ENCODE data around the gene C1QTNF2.
A peak's percentile ranks its signal among the peaks of the same experiment; 100 is the strongest.
"Not testable (repeated sequence)": the region's sequence is repeated elsewhere in the genome, so short reads cannot be mapped to it uniquely, and the experiment has no call there.

C1QTNF2 gene

DNA sequence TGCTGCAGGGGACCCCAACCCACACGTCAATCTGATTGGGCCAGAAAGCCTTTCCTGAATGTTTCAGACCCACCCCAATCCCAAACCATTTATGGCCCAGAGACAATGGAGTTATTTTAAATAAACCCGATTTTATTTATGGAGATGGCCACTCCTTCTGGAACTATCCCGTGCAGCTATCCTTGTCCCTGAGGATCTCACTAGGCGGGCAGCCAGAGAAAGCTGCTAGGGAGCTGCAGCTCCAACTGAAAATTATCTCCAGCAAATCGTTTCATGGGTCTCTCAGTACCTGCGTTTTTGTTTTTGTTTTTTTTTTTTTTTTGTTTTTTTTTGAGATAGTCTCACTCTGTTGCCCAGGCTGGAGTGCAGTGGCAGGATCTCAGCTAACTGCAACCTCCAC is 23.0 kb downstream of the C1QTNF2 start:
- TF ChIP-seq, protein P1, sequence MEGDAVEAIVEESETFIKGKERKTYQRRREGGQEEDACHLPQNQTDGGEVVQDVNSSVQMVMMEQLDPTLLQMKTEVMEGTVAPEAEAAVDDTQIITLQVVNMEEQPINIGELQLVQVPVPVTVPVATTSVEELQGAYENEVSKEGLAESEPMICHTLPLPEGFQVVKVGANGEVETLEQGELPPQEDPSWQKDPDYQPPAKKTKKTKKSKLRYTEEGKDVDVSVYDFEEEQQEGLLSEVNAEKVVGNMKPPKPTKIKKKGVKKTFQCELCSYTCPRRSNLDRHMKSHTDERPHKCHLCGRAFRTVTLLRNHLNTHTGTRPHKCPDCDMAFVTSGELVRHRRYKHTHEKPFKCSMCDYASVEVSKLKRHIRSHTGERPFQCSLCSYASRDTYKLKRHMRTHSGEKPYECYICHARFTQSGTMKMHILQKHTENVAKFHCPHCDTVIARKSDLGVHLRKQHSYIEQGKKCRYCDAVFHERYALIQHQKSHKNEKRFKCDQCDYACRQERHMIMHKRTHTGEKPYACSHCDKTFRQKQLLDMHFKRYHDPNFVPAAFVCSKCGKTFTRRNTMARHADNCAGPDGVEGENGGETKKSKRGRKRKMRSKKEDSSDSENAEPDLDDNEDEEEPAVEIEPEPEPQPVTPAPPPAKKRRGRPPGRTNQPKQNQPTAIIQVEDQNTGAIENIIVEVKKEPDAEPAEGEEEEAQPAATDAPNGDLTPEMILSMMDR (conservative IDR thresholded peaks at IDR 0.05; ENCODE audit: low read depth, low read length): no peak

DNA sequence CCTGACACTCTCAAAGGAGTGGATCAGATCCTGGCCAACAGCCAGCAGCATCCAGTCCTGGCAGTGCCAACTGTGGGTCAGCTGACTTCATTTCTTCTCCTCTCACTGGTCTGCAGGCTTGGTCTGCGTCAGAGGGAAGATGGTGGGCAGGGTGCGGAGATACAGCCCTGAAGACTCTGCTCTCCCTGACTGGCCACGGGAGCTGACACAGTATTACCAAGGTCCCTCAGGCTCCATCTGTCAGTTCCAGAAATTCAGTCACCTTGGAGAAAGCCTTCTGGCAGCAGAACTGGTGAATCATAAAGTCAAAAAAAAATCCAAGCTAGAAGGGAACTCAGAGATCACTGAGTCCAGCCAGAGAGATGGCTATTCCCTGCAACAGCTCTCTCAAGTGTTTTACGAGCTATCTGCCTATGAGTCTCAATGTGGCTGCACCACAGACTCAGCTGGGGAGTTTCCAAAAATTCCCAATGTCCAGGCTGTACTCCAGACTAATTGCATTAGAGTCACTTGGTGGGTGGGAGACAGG is 27.9 kb downstream of the C1QTNF2 start:
- TF ChIP-seq, protein P1 (conservative IDR thresholded peaks at IDR 0.05; ENCODE audit: low read depth, low read length): no peak
- no peak overlapping the region for H3K4me3 ChIP-seq (ENCODE audit: low read length)
- DNase-seq (ENCODE audit: low read depth): peak; percentile 8

More for the DNA sequence above, 23.0 kb downstream of the C1QTNF2 start:
- DNase-seq (ENCODE audit: low read depth): no peak
- no peak overlapping the region for H3K4me3 ChIP-seq (ENCODE audit: low read length)

DNA sequence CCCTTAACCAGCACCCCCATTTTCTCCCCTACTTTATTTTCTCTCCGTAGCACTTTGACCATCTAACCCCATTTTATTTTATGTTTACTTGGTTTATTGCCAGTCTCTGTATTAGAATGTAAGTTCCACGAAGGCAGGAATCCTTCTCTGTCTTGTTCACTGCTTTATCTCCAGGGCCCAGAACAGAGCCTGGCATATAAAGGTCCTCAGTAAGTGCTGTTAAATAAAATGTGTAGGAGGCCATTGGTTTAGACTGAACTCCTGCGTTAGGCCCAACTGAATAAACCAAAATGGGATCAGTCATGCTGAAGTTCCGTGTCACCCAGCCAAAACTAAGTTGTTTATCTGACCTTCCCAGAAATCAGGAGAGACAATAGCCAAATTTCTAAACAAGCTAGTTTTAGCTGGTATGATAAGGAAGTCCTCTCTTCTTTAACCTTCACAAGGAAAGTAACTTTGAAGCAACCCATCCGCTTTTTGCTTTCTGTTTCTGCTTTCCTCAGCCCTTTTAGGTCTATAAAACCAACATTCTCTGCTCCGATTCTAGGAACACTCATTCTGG is 29.0 kb downstream of the C1QTNF2 start:
- TF ChIP-seq, protein P1 (conservative IDR thresholded peaks at IDR 0.05; ENCODE audit: low read depth, low read length): no peak
- H3K4me3 ChIP-seq (ENCODE audit: low read length): no peak overlapping the region
- DNase-seq (ENCODE audit: low read depth): no peak

DNA sequence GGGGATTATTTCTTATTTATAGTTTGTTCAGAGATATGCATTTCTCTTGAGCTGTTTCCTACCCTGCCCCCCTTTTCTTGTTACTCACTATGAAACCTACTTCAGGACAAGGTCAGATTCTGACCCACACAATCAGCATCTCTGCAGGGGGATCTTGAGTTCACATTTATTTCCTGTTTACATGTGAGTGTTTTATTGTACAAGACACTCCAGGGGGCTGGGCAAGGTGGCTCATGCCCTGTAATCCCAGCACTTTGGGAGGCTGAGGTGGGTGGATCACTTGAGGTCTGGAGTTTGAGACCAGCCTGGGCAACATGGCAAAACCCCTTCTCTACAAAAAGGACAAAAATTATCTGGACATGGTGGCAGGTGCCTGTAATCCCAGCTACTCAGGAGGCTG is 29.9 kb downstream of the C1QTNF2 start:
- DNase-seq (ENCODE audit: low read depth); H3K4me3 ChIP-seq (ENCODE audit: low read length): not testable (repeated sequence)

DNA sequence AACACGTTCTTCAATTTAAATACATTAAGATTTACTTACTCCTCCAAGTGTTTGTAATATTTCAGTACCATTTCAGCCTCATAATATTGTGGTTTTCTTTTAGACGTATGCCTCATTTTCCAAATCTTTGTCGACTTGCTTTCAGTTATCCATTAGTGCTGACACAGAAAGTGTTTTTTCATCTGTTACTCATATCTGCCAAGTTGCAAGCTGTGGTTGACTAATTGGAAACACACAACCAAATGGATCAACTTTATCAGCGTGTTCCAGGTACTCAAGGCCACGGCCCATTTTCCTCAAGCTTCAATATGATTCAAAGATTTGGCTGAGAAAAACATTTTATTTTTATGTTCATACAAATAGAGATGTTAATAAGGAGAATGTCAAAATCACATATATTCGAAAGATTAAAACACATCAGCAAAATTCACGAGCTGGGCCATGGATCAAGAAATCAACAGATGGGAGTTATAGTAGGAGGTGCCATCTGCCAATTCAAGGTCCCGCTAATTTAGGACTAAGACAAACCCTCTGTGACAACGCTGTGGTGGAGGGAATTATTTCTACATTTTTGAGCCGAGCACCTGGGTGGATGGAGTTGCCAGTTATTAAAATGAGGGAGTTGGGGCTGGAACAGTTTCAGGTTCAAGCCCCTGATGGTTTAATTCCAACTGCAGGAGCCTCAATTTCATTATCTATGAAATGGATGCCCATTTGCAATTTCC is 30.9 kb downstream of the C1QTNF2 start:
- no peak for DNase-seq (ENCODE audit: low read depth)
- TF ChIP-seq, protein P1 (conservative IDR thresholded peaks at IDR 0.05; ENCODE audit: low read depth, low read length): no peak
- H3K4me3 ChIP-seq (ENCODE audit: low read length): no peak overlapping the region

DNA sequence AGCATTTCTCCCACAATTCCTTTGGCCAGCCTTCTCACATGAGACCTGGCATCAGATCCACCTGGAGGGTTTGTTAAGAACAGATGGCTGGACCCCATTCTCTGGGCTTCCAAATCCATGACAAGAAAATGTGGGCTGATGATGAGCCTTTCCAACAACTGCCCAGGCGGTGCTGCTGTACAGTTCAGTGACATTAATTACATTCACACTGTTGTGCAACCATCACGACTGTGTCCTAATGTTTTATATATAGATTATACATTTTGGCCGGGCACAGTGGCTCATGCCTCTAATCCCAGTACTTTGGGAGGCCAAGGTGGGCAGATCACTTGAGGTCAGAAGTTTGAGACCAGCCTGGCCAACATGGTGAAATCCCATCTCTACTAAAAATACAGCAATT is 35.7 kb downstream of the C1QTNF2 start:
- not testable (repeated sequence) for H3K4me3 ChIP-seq (ENCODE audit: low read length); DNase-seq (ENCODE audit: low read depth)

DNA sequence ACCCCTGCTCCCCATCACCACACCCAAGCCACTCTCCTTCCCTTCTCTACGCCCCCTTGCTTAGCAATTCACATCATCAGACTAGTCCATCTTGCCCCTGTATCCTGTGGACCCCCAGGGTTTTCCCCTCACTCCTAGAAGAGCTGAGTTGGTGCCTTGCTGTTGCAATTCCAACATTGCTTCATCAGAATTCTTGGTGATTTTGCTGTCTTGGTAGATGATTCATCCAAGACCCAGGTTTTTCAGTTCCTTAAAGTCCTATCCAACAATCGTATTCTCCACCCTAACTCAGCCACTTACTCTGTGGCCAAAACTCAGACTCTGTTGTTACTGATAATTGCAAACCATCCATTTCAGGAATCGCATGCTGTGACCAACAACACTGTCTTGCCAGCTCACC is 36.7 kb downstream of the C1QTNF2 start:
- TF ChIP-seq, protein P1 (conservative IDR thresholded peaks at IDR 0.05; ENCODE audit: low read depth, low read length): no peak
- DNase-seq (ENCODE audit: low read depth): no peak
- H3K4me3 ChIP-seq (ENCODE audit: low read length): no peak overlapping the region

DNA sequence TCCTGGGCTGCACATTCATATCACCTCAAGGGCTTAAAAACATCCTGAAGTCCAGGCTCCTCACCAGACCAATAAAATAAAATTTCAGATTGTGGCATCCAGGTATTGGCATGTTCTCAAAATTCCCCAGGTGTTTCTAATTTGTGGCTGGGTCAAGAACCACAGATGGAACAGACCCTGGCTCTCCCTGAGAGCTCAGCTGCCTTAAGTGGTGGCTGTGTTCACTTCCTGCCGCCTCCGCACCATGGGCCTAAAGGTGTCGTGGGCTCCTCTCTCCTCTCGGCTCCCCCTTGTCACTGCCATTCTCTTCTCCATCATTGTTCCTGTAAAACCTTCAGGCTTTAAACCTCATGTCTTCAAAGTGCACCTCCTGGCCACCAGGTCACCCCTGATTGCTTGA is 40.2 kb downstream of the C1QTNF2 start:
- TF ChIP-seq, protein P1 (conservative IDR thresholded peaks at IDR 0.05; ENCODE audit: low read depth, low read length): no peak

More for the DNA sequence above, 40.2 kb downstream of the C1QTNF2 start:
- no peak overlapping the region for H3K4me3 ChIP-seq (ENCODE audit: low read length)
- DNase-seq (ENCODE audit: low read depth): no peak

All from retinal pigment epithelial cell (primary cell).